Adrenal gland (tissue), 12 donors: ENCODE data around the gene CWF19L1. TPM values are rescaled to one million over a fixed set of nuclear protein-coding genes. Genes with fewer than 3 reads are reported as not detected.
"Not testable (repeated sequence)": the region's sequence is repeated elsewhere in the genome, so short reads cannot be mapped to it uniquely, and the experiment has no call there.

ENCODE experiments used
- DNase-seq, 7 donors: peaks; one replicate each; pipeline ENCODE4 v3.0.0-alpha.2; 2019 to 2020
- H3K27ac ChIP-seq, 5 donors: fragments of 200-600 bp; sonication (generic) in 4 of 5; 1 replicate in 3 of 5; 2 replicates in 2 of 5; pipeline versions ENCODE4 v1.5.1 to v1.8.0; 2016 to 2020; ENCODE audit warnings: mild to moderate bottlenecking in 1 of 5
- H3K27me3 ChIP-seq: fragments of 200-600 bp; 2 replicates; pipeline ENCODE4 v1.8.0; 2021
- H3K36me3 ChIP-seq, 2 donors: fragments of 200-600 bp; replicated peaks in 1 of 2; 1 replicate in 1 of 2; 2 replicates in 1 of 2; pipeline versions ENCODE4 v1.5.1 to v1.8.0; 2018 to 2022
- H3K4me1 ChIP-seq, 2 donors: fragments of 200-600 bp; replicated peaks in 1 of 2; 1 replicate in 1 of 2; 2 replicates in 1 of 2; pipeline versions ENCODE4 v1.5.1 to v1.8.0; 2018 to 2021
- H3K4me3 ChIP-seq, 4 donors: fragments of 200-600 bp; sonication (generic) in 3 of 4; one replicate each; pipeline ENCODE4 v1.5.1; 2016 to 2018
- H3K9me3 ChIP-seq, 3 donors: fragments of 200-600 bp; sonication (generic) in 1 of 3; replicated peaks in 1 of 3; 1 replicate in 2 of 3; 2 replicates in 1 of 3; pipeline versions ENCODE4 v1.5.1 to v1.8.0; 2016 to 2021
- CTCF ChIP-seq, 6 experiments: fragments of 450-650 bp in 4 of 6; fragments of 200-600 bp in 2 of 6; sonication (generic) in 1 of 6; IDR thresholded peaks; 1 replicate in 5 of 6; 2 replicates in 1 of 6; pipeline versions ENCODE4 v1.5.1 to v1.8.0; 2016 to 2021; ENCODE audit warnings: antibody characterized with exemption in 6 of 6, mild to moderate bottlenecking in 2 of 6, moderate library complexity in 1 of 6
- POLR2A ChIP-seq, 2 donors: fragments of 450-650 bp; IDR thresholded peaks; one replicate each; pipeline ENCODE4 v1.6.1; 2017; ENCODE audit warnings: antibody characterized with exemption in 2 of 2, mild to moderate bottlenecking in 2 of 2, moderate library complexity in 1 of 2
- WGBS, 4 donors: extraction: QIAGEN DNeasy Blood & Tissue Kit in 2 of 4; methylation state at CpG; one replicate each; pipeline versions ENCODE4 v1.1.5 to v1.1.7; 2013 to 2017; 5-methylcytosine and 5-hydroxymethylcytosine counted together
- intact Hi-C, 2 donors: fragments of 100-400 bp; cut with DNase I; formaldehyde crosslinking; loops; one replicate each; pipeline versions ENCODE4 v1.14.1 to v1.15.0; 2022 to 2023
- polyA plus RNA-seq, 3 donors: library from polyadenylated mRNA; stranded (reverse); fragments of 200-250 nt in 2 of 3; fragments of 350-450 nt in 1 of 3; fragmentation: Illumina TruSeq in 1 of 3; extraction: RNeasy Lipid Tissue Mini Kit (QIAGEN cat#74804) in 1 of 3; gene quantifications; one replicate each; pipeline ENCODE4 v1.2.3, GENCODE V29; 2013 to 2014
- total RNA-seq, 9 donors: library from RNA; depleted of rRNA in 4 of 9; stranded (reverse); fragments of >200 nt in 4 of 9; fragments of 120-200 nt in 1 of 9; fragmentation: NEBNext Ultra II Directional in 1 of 9; extraction: Animal tissue kit (Norgen Biotek cat#: 25700) in 1 of 9; gene quantifications; one replicate each; pipeline versions ENCODE4 v1.1.0 to v1.2.4, GENCODE V29; 2013 to 2023
- donor health status: healthy with polysubstance abuse.
- donor health status: Bipolar disorder and iron deficiency.
- donor health status: DM: yes; HTN: yes; CAD: no.
- donor health status: DM: no; HTN: no; CAD: no.
- donor health status: DM: no; HTN: no; CAD: no.
- donor health status: DM: yes; HTN: yes; CAD: no.

Gene CWF19L1
- total and polyA plus RNA-seq, 12 donors, result 10.9 to 24.1 (median 15.5) TPM

GRCh38 chr10:100297242-100297641 is 29.8 kb upstream of the CWF19L1 start:
- Histone ChIP-seq H3K36me3 (no peaks in the 10 kb centered on the region), H3K27ac (no peak overlapping the region), H3K4me1 (no peaks in the 10 kb centered on the region), H3K4me3 (no peak overlapping the region), H3K27me3 (peaks cover 8% of the 10 kb centered on the region), H3K9me3 (no peaks in the 10 kb centered on the region)
- DNase-seq, result no peak
- WGBS, 4 donors, result 65 to 81% (median 74%) methylated on average over 7 to 9 of the region's 9 CpGs
- no peak for TF ChIP-seq CTCF (IDR thresholded peaks at IDR 0.05)
- TF ChIP-seq POLR2A (IDR thresholded peaks at IDR 0.05), result no peak
- intact Hi-C loops, result no loop called here

GRCh38 chr10:100293066-100293465 is 25.6 kb upstream of the CWF19L1 start:
- TF ChIP-seq POLR2A (IDR thresholded peaks at IDR 0.05) (no peak), CTCF (IDR thresholded peaks at IDR 0.05) (no peak)
- H3K9me3 ChIP-seq, result no peaks in the 10 kb centered on the region
- no peaks in the 10 kb centered on the region for H3K4me1 ChIP-seq
- H3K27me3 ChIP-seq, result peaks cover 8% of the 10 kb centered on the region
- intact Hi-C loops, result no loop called here
- H3K27ac ChIP-seq, result no peak overlapping the region
- H3K36me3 ChIP-seq, result no peaks in the 10 kb centered on the region
- DNase-seq, result no peak
- H3K4me3 ChIP-seq, result no peak overlapping the region

- DNase-seq, result peak in 4 of 7 donors; percentile 45 to 51 (median 50)
- H3K36me3 ChIP-seq, H3K9me3 ChIP-seq, intact Hi-C loops, H3K27me3 ChIP-seq, H3K4me3 ChIP-seq, H3K4me1 ChIP-seq: not testable (repeated sequence)
- peak overlapping the region in 2 of 5 donors; percentile 17 to 49 for H3K27ac ChIP-seq
- 61 to 77% (median 66%) methylated on average over 4 of the region's 4 CpGs for WGBS, 4 donors
These were observed 24.9 kb upstream of the CWF19L1 start for GRCh38 chr10:100292300-100292699.

DNA sequence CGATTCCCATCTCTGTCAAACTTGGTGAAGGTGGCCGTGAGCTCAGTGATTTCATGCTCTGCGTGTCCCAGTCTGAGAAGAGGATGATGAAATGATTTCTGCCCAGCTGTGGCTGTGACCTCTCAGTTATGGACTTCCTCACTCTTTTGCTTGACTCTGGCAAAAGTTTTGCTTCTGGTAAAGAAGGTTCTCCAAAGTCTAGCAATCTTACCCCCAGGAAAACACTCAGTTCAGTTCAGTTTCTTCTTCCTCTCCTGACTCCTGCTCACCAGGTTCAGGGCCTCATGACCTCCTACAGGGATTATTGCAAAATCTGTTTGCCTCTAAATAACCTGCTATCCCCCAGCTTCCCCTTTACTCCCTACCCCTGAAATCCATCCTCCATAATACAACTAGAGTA is 23.9 kb upstream of the CWF19L1 start:
- peak in 1 of 7 donors; percentile 13 for DNase-seq
- intact Hi-C loops, result no loop called here
- TF ChIP-seq POLR2A (IDR thresholded peaks at IDR 0.05), result no peak
- TF ChIP-seq CTCF (IDR thresholded peaks at IDR 0.05), result no peak

DNA sequence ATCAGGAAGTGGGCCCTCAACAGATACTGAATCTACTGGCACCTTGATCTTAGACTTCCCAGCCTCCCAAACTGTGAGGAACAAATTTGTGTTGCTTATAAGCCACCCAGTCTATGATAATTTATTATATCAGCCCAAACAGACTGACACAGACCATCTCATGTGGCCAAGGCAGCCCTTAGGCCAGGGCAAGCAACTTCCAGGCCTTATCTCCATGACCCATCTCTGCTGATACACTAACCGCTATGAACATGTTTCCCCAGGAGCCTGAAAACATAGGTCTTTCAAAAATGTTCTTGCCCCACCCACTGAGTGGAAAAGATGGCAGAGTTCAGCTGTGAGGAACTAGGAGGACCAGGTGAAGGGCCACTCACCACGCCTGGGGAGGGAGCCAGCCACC is 22.2 kb upstream of the CWF19L1 start:
- Histone ChIP-seq H3K9me3 (no peaks in the 10 kb centered on the region), H3K36me3 (no peaks in the 10 kb centered on the region), H3K4me3 (no peak overlapping the region), H3K27me3 (peaks cover 3% of the 10 kb centered on the region), H3K4me1 (peaks cover 10 to 19% of the 10 kb centered on the region in 2 donors), H3K27ac (no peak overlapping the region)
- no peak for TF ChIP-seq CTCF (IDR thresholded peaks at IDR 0.05)
- TF ChIP-seq POLR2A (IDR thresholded peaks at IDR 0.05), result no peak
- intact Hi-C loops, result no loop called here
- DNase-seq, result no peak
- WGBS, 4 donors, result 80 to 86% (median 85%) methylated on average over 2 of the region's 2 CpGs

More for the DNA sequence above, 23.9 kb upstream of the CWF19L1 start:
- H3K4me1 ChIP-seq, result peaks cover 0 to 8% of the 10 kb centered on the region in 2 donors
- H3K27me3 ChIP-seq, result peaks cover 8% of the 10 kb centered on the region
- 58 to 71% (median 69%) methylated on average over 3 of the region's 3 CpGs for WGBS, 4 donors
- no peaks in the 10 kb centered on the region for H3K36me3 ChIP-seq
- H3K4me3 ChIP-seq, result no peak overlapping the region
- peak overlapping the region in 2 of 5 donors; percentile 49 to 54 for H3K27ac ChIP-seq
- H3K9me3 ChIP-seq, result no peaks in the 10 kb centered on the region
